Stomach (tissue), 4 donors: ENCODE data around the gene OLFML2A.

Experiments
- POLR2A ChIP-seq, 4 donors: fragments of 450-650 bp; IDR thresholded peaks; one replicate each; pipeline ENCODE4 v1.6.1; 2016; ENCODE audit warnings: antibody characterized with exemption in 4 of 4, control low read depth in 2 of 4, mild to moderate bottlenecking in 1 of 4, moderate library complexity in 1 of 4
- TF ChIP-seq, protein P1 (sequence below), 7 experiments: fragments of 450-650 bp in 4 of 7; fragments of 200-600 bp in 3 of 7; sonication (generic) in 3 of 7; IDR thresholded peaks; one replicate each; pipeline ENCODE4 v1.5.1; 2016 to 2019; ENCODE audit warnings: antibody characterized with exemption in 7 of 7, control low read depth in 2 of 7, mild to moderate bottlenecking in 1 of 7

DNA sequence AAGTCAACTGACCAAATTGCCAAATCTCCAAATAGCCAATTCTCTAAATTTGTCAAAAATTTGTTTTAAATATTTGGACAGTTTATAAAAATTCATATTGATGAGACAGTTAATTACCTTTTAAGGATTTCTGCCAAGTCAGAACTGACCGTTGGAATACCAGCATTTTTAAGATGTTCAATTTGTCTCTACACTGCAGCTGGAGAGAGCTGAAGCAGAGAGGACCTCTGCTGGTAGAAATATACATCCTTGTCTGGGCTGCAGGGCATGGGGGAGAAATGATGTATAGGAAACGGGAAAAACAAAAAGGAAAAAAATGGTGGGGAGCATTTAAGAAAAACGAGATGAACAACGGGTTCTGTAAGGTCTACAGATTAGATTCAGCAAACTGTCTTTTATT, 22.6 kb upstream of the OLFML2A start:
- TF ChIP-seq, protein P1, sequence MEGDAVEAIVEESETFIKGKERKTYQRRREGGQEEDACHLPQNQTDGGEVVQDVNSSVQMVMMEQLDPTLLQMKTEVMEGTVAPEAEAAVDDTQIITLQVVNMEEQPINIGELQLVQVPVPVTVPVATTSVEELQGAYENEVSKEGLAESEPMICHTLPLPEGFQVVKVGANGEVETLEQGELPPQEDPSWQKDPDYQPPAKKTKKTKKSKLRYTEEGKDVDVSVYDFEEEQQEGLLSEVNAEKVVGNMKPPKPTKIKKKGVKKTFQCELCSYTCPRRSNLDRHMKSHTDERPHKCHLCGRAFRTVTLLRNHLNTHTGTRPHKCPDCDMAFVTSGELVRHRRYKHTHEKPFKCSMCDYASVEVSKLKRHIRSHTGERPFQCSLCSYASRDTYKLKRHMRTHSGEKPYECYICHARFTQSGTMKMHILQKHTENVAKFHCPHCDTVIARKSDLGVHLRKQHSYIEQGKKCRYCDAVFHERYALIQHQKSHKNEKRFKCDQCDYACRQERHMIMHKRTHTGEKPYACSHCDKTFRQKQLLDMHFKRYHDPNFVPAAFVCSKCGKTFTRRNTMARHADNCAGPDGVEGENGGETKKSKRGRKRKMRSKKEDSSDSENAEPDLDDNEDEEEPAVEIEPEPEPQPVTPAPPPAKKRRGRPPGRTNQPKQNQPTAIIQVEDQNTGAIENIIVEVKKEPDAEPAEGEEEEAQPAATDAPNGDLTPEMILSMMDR (IDR thresholded peaks at IDR 0.05) = no peak
- TF ChIP-seq POLR2A (IDR thresholded peaks at IDR 0.05) = no peak
